HEK293 (cell line): ENCODE data around the gene CEP104.

ENCODE experiments used
- CTCF ChIA-PET: fragments of 350-600 bp; formaldehyde crosslinking; extraction: SDS; loops from one replicate; lab custom pipeline; 2021; ENCODE audit warnings: antibody characterized with exemption; lab: Yijun Ruan, JAX
- POLR2A ChIA-PET: fragments of 300-600 bp; formaldehyde crosslinking; extraction: SDS; loops from one replicate; lab custom pipeline; 2020; ENCODE audit warnings: antibody characterized with exemption, inconsistent platforms; lab: Yijun Ruan, JAX
- H3K27ac ChIP-seq: fragments of 200-500 bp; sonication (Bioruptor generic); 2 replicates; pipeline ENCODE4 v1.5.1; 2014; ENCODE audit warnings: low read depth, low read length, control low read depth, inconsistent platforms; ENCODE audit errors: extremely low read depth
- H3K36me3 ChIP-seq, 2 experiments: fragments of 200-500 bp in 1 of 2; sonication (Bioruptor generic) in 1 of 2; 1 replicate in 1 of 2; 2 replicates in 1 of 2; pipeline ENCODE4 v1.5.1; 2014 to 2017; ENCODE audit warnings: inconsistent platforms in 2 of 2, low read length in 2 of 2; ENCODE audit not compliant: control insufficient read depth in 2 of 2, insufficient read depth in 1 of 2
- H3K4me1 ChIP-seq: fragments of 200-500 bp; sonication (Bioruptor generic); 2 replicates; pipeline ENCODE4 v1.5.1; 2014; ENCODE audit warnings: mild to moderate bottlenecking, low read length, inconsistent platforms; ENCODE audit not compliant: control insufficient read depth, insufficient read depth
- H3K4me3 ChIP-seq: 2 replicates; pipeline ENCODE4 v1.5.1; 2011; ENCODE audit warnings: low read depth, mild to moderate bottlenecking, control low read depth, low read length, moderate library complexity
- H3K9me3 ChIP-seq: fragments of 200-500 bp; sonication (Bioruptor generic); 2 replicates; pipeline ENCODE4 v1.5.1; 2014; ENCODE audit warnings: low read depth, low read length, inconsistent platforms; ENCODE audit not compliant: control insufficient read depth, insufficient read depth
- AEBP2 ChIP-seq: fragments of 450-650 bp; formaldehyde crosslinking; IDR thresholded peaks from 2 replicates; pipeline ENCODE4 v1.5.1; 2016; ENCODE audit warnings: missing biosample characterization, missing genetic modification characterization, borderline replicate concordance
- GLIS1 ChIP-seq: fragments of 450-650 bp; formaldehyde crosslinking; IDR thresholded peaks from 2 replicates; pipeline ENCODE4 v1.5.1; 2016; ENCODE audit warnings: missing biosample characterization, missing genetic modification characterization
- IKZF3 ChIP-seq: fragments of 450-650 bp; IDR thresholded peaks from 2 replicates; pipeline ENCODE4 v1.5.0; 2018; ENCODE audit warnings: missing biosample characterization, mild to moderate bottlenecking, missing genetic modification characterization, moderate library complexity
- KLF1 ChIP-seq: fragments of 450-650 bp; formaldehyde crosslinking; IDR thresholded peaks from 2 replicates; pipeline ENCODE4 v1.5.1; 2016; ENCODE audit warnings: missing biosample characterization, missing genetic modification characterization
- KLF9 ChIP-seq: fragments of 450-650 bp; formaldehyde crosslinking; IDR thresholded peaks from 2 replicates; pipeline ENCODE4 v1.5.1; 2016; ENCODE audit warnings: missing biosample characterization, missing genetic modification characterization, low read depth
- MYNN ChIP-seq: fragments of 450-650 bp; formaldehyde crosslinking; IDR thresholded peaks from 2 replicates; pipeline ENCODE4 v1.5.1; 2016; ENCODE audit warnings: missing biosample characterization, missing genetic modification characterization, borderline replicate concordance
- PRDM1 ChIP-seq: fragments of 450-650 bp; formaldehyde crosslinking; IDR thresholded peaks from 2 replicates; pipeline ENCODE4; 2016; ENCODE audit warnings: missing biosample characterization, missing genetic modification characterization
- RBAK ChIP-seq: fragments of 450-650 bp; formaldehyde crosslinking; IDR thresholded peaks from 2 replicates; pipeline ENCODE4 v1.5.1; 2016; ENCODE audit warnings: missing biosample characterization, missing genetic modification characterization
- SALL2 ChIP-seq: fragments of 450-650 bp; formaldehyde crosslinking; IDR thresholded peaks from 2 replicates; pipeline ENCODE4 v1.5.0; 2017; ENCODE audit warnings: missing biosample characterization, mild to moderate bottlenecking, missing genetic modification characterization, borderline replicate concordance
- ZBTB44 ChIP-seq: fragments of 450-650 bp; IDR thresholded peaks from 2 replicates; pipeline ENCODE4 v1.5.1; 2018; ENCODE audit warnings: missing biosample characterization, mild to moderate bottlenecking, missing genetic modification characterization
- ZFP69B ChIP-seq: fragments of 450-650 bp; formaldehyde crosslinking; IDR thresholded peaks from 2 replicates; pipeline ENCODE4 v1.5.1; 2016; ENCODE audit warnings: missing biosample characterization, missing genetic modification characterization
- ZNF121 ChIP-seq: fragments of 450-650 bp; formaldehyde crosslinking; IDR thresholded peaks from 2 replicates; pipeline ENCODE4 v1.5.1; 2016; ENCODE audit warnings: missing biosample characterization, missing genetic modification characterization
- ZNF138 ChIP-seq: fragments of 450-650 bp; formaldehyde crosslinking; IDR thresholded peaks from 2 replicates; pipeline ENCODE4 v1.5.1; 2016; ENCODE audit warnings: missing biosample characterization, missing genetic modification characterization, borderline replicate concordance
- ZNF146 ChIP-seq: fragments of 450-650 bp; formaldehyde crosslinking; IDR thresholded peaks from 2 replicates; pipeline ENCODE4 v1.5.1; 2016; ENCODE audit warnings: missing biosample characterization, missing genetic modification characterization
- ZNF174 ChIP-seq: fragments of 450-650 bp; formaldehyde crosslinking; IDR thresholded peaks from 2 replicates; pipeline ENCODE4 v1.5.0; 2017; ENCODE audit warnings: missing biosample characterization, mild to moderate bottlenecking, missing genetic modification characterization
- ZNF202 ChIP-seq: fragments of 450-650 bp; formaldehyde crosslinking; IDR thresholded peaks from 2 replicates; pipeline ENCODE4 v1.5.1; 2016; ENCODE audit warnings: missing biosample characterization, missing genetic modification characterization, borderline replicate concordance
- ZNF211 ChIP-seq: fragments of 450-650 bp; formaldehyde crosslinking; IDR thresholded peaks from 2 replicates; pipeline ENCODE4 v1.5.1; 2016; ENCODE audit warnings: low read depth, missing biosample characterization, missing genetic modification characterization
- ZNF239 ChIP-seq: fragments of 450-650 bp; formaldehyde crosslinking; IDR thresholded peaks from 2 replicates; pipeline ENCODE4 v1.5.1; 2016; ENCODE audit warnings: missing biosample characterization, missing genetic modification characterization
- ZNF292 ChIP-seq: fragments of 450-650 bp; formaldehyde crosslinking; IDR thresholded peaks from 2 replicates; pipeline ENCODE4 v1.5.1; 2016; ENCODE audit warnings: low read depth, missing biosample characterization, missing genetic modification characterization, borderline replicate concordance
- ZNF311 ChIP-seq: fragments of 450-650 bp; formaldehyde crosslinking; IDR thresholded peaks from 2 replicates; pipeline ENCODE4 v1.5.1; 2017; ENCODE audit warnings: missing biosample characterization, missing genetic modification characterization, borderline replicate concordance
- ZNF426 ChIP-seq: fragments of 450-650 bp; formaldehyde crosslinking; IDR thresholded peaks from 2 replicates; pipeline ENCODE4 v1.5.1; 2017; ENCODE audit warnings: missing biosample characterization, missing genetic modification characterization, mild to moderate bottlenecking, inconsistent platforms, moderate library complexity
- ZNF521 ChIP-seq: fragments of 450-650 bp; formaldehyde crosslinking; IDR thresholded peaks from 2 replicates; pipeline ENCODE4 v1.5.1; 2017; ENCODE audit warnings: missing biosample characterization, mild to moderate bottlenecking, missing genetic modification characterization
- ZNF549 ChIP-seq: fragments of 450-650 bp; IDR thresholded peaks from 2 replicates; pipeline ENCODE4 v1.5.1; 2018; ENCODE audit warnings: missing biosample characterization, missing genetic modification characterization, mild to moderate bottlenecking, inconsistent platforms, moderate library complexity
- ZNF623 ChIP-seq: fragments of 450-650 bp; formaldehyde crosslinking; IDR thresholded peaks from 2 replicates; pipeline ENCODE4 v1.5.1; 2016; ENCODE audit warnings: missing biosample characterization, missing genetic modification characterization
- ZNF624 ChIP-seq: fragments of 450-650 bp; formaldehyde crosslinking; IDR thresholded peaks from 2 replicates; pipeline ENCODE4 v1.5.1; 2017; ENCODE audit warnings: missing biosample characterization, missing genetic modification characterization
- ZNF670 ChIP-seq: fragments of 450-650 bp; formaldehyde crosslinking; IDR thresholded peaks from 2 replicates; pipeline ENCODE4 v1.5.1; 2016; ENCODE audit warnings: missing biosample characterization, missing genetic modification characterization, low read depth
- ZNF707 ChIP-seq: fragments of 450-650 bp; formaldehyde crosslinking; IDR thresholded peaks from 2 replicates; pipeline ENCODE4 v1.5.1; 2016; ENCODE audit warnings: missing biosample characterization, missing genetic modification characterization
- ZNF776 ChIP-seq: fragments of 450-650 bp; formaldehyde crosslinking; IDR thresholded peaks from 2 replicates; pipeline ENCODE4 v1.5.0; 2017; ENCODE audit warnings: missing biosample characterization, missing genetic modification characterization, borderline replicate concordance
- ZNF777 ChIP-seq: fragments of 450-650 bp; formaldehyde crosslinking; IDR thresholded peaks from 2 replicates; pipeline ENCODE4 v1.5.1; 2017; ENCODE audit warnings: missing biosample characterization, missing genetic modification characterization, borderline replicate concordance
- ZSCAN18 ChIP-seq: fragments of 450-650 bp; formaldehyde crosslinking; IDR thresholded peaks from 2 replicates; pipeline ENCODE4 v1.5.1; 2016; ENCODE audit warnings: missing biosample characterization, missing genetic modification characterization
- ZSCAN23 ChIP-seq: fragments of 450-650 bp; formaldehyde crosslinking; IDR thresholded peaks from 2 replicates; pipeline ENCODE4 v1.5.1; 2016; ENCODE audit warnings: missing biosample characterization, missing genetic modification characterization
- ZSCAN4 ChIP-seq: fragments of 450-650 bp; formaldehyde crosslinking; IDR thresholded peaks from 2 replicates; pipeline ENCODE4 v1.5.1; 2017; ENCODE audit warnings: missing biosample characterization, missing genetic modification characterization

The CEP104 gene

GRCh38 chr1:3821908-3822307 is 35.1 kb downstream of the CEP104 start:
- CTCF ChIA-PET = no interaction called here
- TF ChIP-seq ZNF121 = no peak
- no peak for TF ChIP-seq AEBP2 (tag by site-specific recombination)
- no peak for TF ChIP-seq ZNF311
- TF ChIP-seq ZNF239 (tag by site-specific recombination) = no peak
- TF ChIP-seq MYNN (tag by site-specific recombination) = no peak
- no peak for TF ChIP-seq ZNF174 (tag by site-specific recombination)
- no peak for TF ChIP-seq GLIS1 (tag by site-specific recombination)
- TF ChIP-seq ZBTB44 = no peak
- no peak for TF ChIP-seq ZNF211 (tag by site-specific recombination)
- no peak for TF ChIP-seq KLF1 (tag by site-specific recombination)
- no peak for TF ChIP-seq SALL2 (tag by site-specific recombination)
- no peak for TF ChIP-seq RBAK (tag by site-specific recombination)
- TF ChIP-seq ZNF521 (tag by site-specific recombination) = no peak
- no peak for TF ChIP-seq ZSCAN18 (tag by site-specific recombination)
- no peak for TF ChIP-seq KLF9
- no peak for TF ChIP-seq PRDM1 (tag by site-specific recombination)
- no peak for TF ChIP-seq ZNF776
- no peak for TF ChIP-seq ZNF623 (tag by site-specific recombination)
- TF ChIP-seq, all 188 proteins: peak for 0
- no peak overlapping the region for H3K4me3 ChIP-seq
- no peaks in the 10 kb centered on the region for H3K4me1 ChIP-seq
- no peaks in the 10 kb centered on the region for H3K9me3 ChIP-seq
- peaks cover under 1 to 93% of the 10 kb centered on the region in 2 experiments; a peak in 2 of 3 replicates for H3K36me3 ChIP-seq
- no peak overlapping the region for H3K27ac ChIP-seq
- POLR2A ChIA-PET = no interaction called here

GRCh38 chr1:3821447-3821846 is 35.6 kb downstream of the CEP104 start:
- Histone ChIP-seq H3K27ac (no peak overlapping the region), H3K4me1 (no peaks in the 10 kb centered on the region), H3K4me3 (no peak overlapping the region), H3K36me3 (peaks cover 0 to 92% of the 10 kb centered on the region in 2 experiments; a peak in 1 of 3 replicates), H3K9me3 (no peaks in the 10 kb centered on the region)
- ChIA-PET POLR2A (no interaction called here), CTCF (interaction anchor here (0.5 kb wide), 1 partner anchor 8 kb away, joined by 3 read pairs; no protein-coding TSS in a partner anchor)
- TF ChIP-seq ZNF624 (no peak), ZNF670 (tag by site-specific recombination) (no peak), ZNF426 (no peak), KLF9 (no peak), ZNF146 (tag by site-specific recombination) (no peak), ZNF707 (tag by site-specific recombination) (no peak), IKZF3 (tag by site-specific recombination) (no peak), ZNF777 (tag by site-specific recombination) (no peak), ZSCAN23 (no peak), ZNF521 (tag by site-specific recombination) (no peak), ZSCAN4 (tag by site-specific recombination) (no peak), ZNF239 (tag by site-specific recombination) (no peak), ZFP69B (no peak), ZNF292 (tag by site-specific recombination) (no peak), ZNF138 (tag by site-specific recombination) (no peak), ZNF549 (tag by site-specific recombination) (no peak), ZNF202 (tag by site-specific recombination) (no peak)
